ENCODE results near the gene TOB1. TPM values are rescaled to one million over a fixed set of nuclear protein-coding genes. Genes with fewer than 3 reads are reported as not detected.

The TOB1 gene
- total RNA-seq, 1 experiment from 2014 or later = 67.9 TPM

DNA sequence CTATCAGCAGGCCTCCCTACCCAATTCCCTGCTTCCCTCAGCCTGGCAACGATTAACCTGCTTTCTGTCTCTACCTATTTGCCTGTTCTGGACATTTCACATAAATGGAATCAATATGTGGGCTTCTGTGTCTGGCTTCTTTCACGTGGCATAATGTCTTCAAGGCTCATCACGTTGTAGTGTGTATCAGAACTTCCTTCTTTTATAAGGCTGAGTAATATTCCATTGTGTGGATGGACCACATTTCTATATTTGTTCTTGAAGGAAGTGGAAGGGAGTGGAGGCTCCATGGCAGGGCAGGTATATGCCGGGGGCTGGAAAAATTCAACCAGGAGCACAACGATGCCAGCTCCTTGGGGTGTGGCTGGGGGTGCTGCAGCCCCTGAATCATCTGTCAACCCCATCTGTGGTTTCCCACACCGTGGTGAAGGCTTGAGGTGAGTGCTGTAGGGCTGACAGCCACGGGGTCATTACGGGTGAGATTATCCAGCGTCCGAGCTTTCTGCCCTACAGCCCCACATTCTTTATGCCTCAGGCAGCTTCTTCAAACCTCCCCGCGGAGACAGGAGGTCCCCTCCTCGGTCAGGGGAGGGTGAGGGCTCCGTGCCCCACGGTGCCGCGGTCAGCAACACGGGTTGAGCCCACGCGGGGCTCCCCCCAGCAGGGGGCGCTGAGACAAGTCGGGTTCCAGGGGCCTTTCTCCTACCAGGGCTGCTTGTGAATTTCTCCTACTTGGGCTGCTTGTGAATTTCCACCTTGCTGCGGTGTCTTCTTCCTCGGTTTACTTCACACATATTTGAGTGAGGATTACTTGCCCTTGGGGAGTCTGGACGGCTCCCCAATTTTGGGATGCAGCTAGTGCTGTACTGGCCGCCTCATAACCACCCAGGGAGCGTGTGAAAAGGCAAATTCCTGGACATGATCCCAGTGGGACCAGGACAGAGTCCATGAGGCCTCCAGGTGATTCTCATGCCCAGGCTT is 49.1 kb downstream of the TOB1 start:
- peak overlapping the region; percentile 63 for H3K4me2 ChIP-seq
- POLR2A ChIA-PET (ENCODE audit: unreplicated experiment) = no interaction called here
- peak in 1 of 2 experiments; percentile 24 for DNase-seq
- H3K27me3 ChIP-seq (ENCODE audit: insufficient read depth, low read depth) = no peaks in the 10 kb centered on the region
- H3K4me1 ChIP-seq (replicated peaks; ENCODE audit: insufficient read depth) = peaks cover 20% of the 10 kb centered on the region
- H3K4me3 ChIP-seq = no peak overlapping the region
- H3K9me2 ChIP-seq (ENCODE audit: insufficient read depth) = no peaks in the 10 kb centered on the region
- intact Hi-C loops (cut with micrococcal nuclease; ENCODE audit: unreplicated experiment) = no loop called here
- H2AFZ ChIP-seq = peak overlapping the region; percentile 7; the same call in 1 of the 2 replicates
- no TSS peak for BruUV-seq (replicated peaks)
- no peak overlapping the region for H3K27ac ChIP-seq
- CTCF ChIA-PET = no interaction called here
- no peaks in the 10 kb centered on the region for H4K20me1 ChIP-seq (ENCODE audit: insufficient read depth)
- no peaks in the 10 kb centered on the region for H3K36me3 ChIP-seq (ENCODE audit: low read depth)
- H3K79me2 ChIP-seq (ENCODE audit: low read depth) = no peaks in the 10 kb centered on the region
- TF ChIP-seq, protein P1, sequence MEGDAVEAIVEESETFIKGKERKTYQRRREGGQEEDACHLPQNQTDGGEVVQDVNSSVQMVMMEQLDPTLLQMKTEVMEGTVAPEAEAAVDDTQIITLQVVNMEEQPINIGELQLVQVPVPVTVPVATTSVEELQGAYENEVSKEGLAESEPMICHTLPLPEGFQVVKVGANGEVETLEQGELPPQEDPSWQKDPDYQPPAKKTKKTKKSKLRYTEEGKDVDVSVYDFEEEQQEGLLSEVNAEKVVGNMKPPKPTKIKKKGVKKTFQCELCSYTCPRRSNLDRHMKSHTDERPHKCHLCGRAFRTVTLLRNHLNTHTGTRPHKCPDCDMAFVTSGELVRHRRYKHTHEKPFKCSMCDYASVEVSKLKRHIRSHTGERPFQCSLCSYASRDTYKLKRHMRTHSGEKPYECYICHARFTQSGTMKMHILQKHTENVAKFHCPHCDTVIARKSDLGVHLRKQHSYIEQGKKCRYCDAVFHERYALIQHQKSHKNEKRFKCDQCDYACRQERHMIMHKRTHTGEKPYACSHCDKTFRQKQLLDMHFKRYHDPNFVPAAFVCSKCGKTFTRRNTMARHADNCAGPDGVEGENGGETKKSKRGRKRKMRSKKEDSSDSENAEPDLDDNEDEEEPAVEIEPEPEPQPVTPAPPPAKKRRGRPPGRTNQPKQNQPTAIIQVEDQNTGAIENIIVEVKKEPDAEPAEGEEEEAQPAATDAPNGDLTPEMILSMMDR (conservative IDR thresholded peaks at IDR 0.05) = peak; percentile 76
- TF ChIP-seq EZH2 (IDR thresholded peaks at IDR 0.05; ENCODE audit: low read depth) = no peak
- no peaks in the 10 kb centered on the region for H3K9me3 ChIP-seq (ENCODE audit: insufficient read depth, low read depth)
- no peaks in the 10 kb centered on the region for H3F3A ChIP-seq (ENCODE audit: insufficient read depth, low read depth)

DNA sequence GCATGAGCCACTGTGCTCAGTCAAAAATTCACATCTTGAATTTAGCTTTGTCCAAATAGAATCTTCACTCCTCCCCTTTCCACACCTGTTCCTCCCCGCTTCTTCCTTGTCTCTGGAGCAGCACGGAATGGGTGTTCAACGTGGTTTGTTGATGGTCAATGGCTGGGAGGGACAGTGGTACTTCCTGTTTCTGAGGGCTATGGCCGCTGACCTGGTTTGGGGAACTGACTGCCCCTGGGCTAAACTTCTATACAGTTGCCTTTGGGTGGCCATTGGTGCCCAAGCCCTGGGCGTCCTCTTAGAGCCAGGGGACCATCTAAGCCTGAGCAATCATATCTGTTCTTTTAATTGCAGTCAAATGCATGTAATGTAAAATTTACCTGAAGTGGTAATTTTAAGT is 49.9 kb downstream of the TOB1 start:
- CTCF ChIA-PET = no interaction called here
- DNase-seq = no peak
- H3K36me3 ChIP-seq (ENCODE audit: low read depth) = no peaks in the 10 kb centered on the region
- no peaks in the 10 kb centered on the region for H3K9me2 ChIP-seq (ENCODE audit: insufficient read depth)
- no peak overlapping the region for H3K4me3 ChIP-seq
- intact Hi-C loops (cut with micrococcal nuclease; ENCODE audit: unreplicated experiment) = no loop called here
- no peak overlapping the region for H3K27ac ChIP-seq
- POLR2A ChIA-PET (ENCODE audit: unreplicated experiment) = no interaction called here
- no peak overlapping the region for H3K4me2 ChIP-seq
- H3K27me3 ChIP-seq (ENCODE audit: insufficient read depth, low read depth) = no peaks in the 10 kb centered on the region
- H3K9me3 ChIP-seq (ENCODE audit: insufficient read depth, low read depth) = no peaks in the 10 kb centered on the region
- H3F3A ChIP-seq (ENCODE audit: insufficient read depth, low read depth) = no peaks in the 10 kb centered on the region
- TF ChIP-seq, protein P1 (conservative IDR thresholded peaks at IDR 0.05) = no peak
- TF ChIP-seq EZH2 (IDR thresholded peaks at IDR 0.05; ENCODE audit: low read depth) = no peak
- peaks cover 20% of the 10 kb centered on the region for H3K4me1 ChIP-seq (replicated peaks; ENCODE audit: insufficient read depth)
- no peak overlapping the region for H2AFZ ChIP-seq
- no peaks in the 10 kb centered on the region for H3K79me2 ChIP-seq (ENCODE audit: low read depth)
- H4K20me1 ChIP-seq (ENCODE audit: insufficient read depth) = no peaks in the 10 kb centered on the region
- no TSS peak for BruUV-seq (replicated peaks)

DNA sequence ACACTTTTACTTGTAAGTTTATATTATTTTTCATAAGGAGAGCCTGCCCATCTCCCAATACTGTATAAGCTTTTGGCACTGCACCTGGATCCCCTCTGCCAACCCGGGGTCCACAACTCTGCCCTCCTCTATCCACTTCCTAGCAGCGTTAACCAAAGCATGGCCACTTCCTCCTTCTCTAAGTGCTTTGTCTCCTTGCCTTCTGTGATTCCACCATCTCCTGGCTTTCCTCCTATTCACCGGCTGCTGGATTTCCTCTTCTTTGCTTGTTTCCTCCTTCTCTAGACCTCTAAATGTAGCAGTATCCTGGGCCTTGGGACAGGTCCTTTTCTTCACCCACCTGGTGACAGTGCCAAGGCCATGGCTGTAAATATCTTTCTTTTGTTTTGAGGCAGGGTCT is 50.8 kb downstream of the TOB1 start:
- Histone ChIP-seq H3K4me2 (no peak overlapping the region), H2AFZ (no peak overlapping the region), H3F3A (ENCODE audit: insufficient read depth, low read depth) (no peaks in the 10 kb centered on the region), H4K20me1 (ENCODE audit: insufficient read depth) (no peaks in the 10 kb centered on the region), H3K9me2 (ENCODE audit: insufficient read depth) (no peaks in the 10 kb centered on the region), H3K9me3 (ENCODE audit: insufficient read depth, low read depth) (no peaks in the 10 kb centered on the region), H3K79me2 (ENCODE audit: low read depth) (no peaks in the 10 kb centered on the region), H3K27ac (no peak overlapping the region), H3K27me3 (ENCODE audit: insufficient read depth, low read depth) (no peaks in the 10 kb centered on the region), H3K36me3 (ENCODE audit: low read depth) (no peaks in the 10 kb centered on the region), H3K4me3 (no peak overlapping the region), H3K4me1 (replicated peaks; ENCODE audit: insufficient read depth) (peaks cover 20% of the 10 kb centered on the region)
- no peak for DNase-seq
- POLR2A ChIA-PET (ENCODE audit: unreplicated experiment) = no interaction called here
- TF ChIP-seq EZH2 (IDR thresholded peaks at IDR 0.05; ENCODE audit: low read depth) = no peak
- TF ChIP-seq, protein P1 (conservative IDR thresholded peaks at IDR 0.05) = no peak
- no TSS peak for BruUV-seq (replicated peaks)
- intact Hi-C loops (cut with micrococcal nuclease; ENCODE audit: unreplicated experiment) = no loop called here
- CTCF ChIA-PET = no interaction called here

Measured in PC-9 (cell line).